Brain microvascular endothelial cell (primary cell): ENCODE measurements around the gene PATL1.

Source experiments
- DNase-seq: peaks from one replicate; pipeline ENCODE4 v3.0.0-alpha.2; 2020
- H3K27ac ChIP-seq: fragments of 250-450 bp; sonication (Bioruptor Pico); 2 replicates; pipeline ENCODE4 v1.5.1; 2020; ENCODE audit warnings: mild to moderate bottlenecking, moderate library complexity
- H3K27me3 ChIP-seq: fragments of 250-450 bp; sonication (Bioruptor Pico); replicated peaks from 2 replicates; pipeline ENCODE4 v1.5.1; 2020; ENCODE audit warnings: mild to moderate bottlenecking
- H3K36me3 ChIP-seq: fragments of 250-450 bp; sonication (Bioruptor Pico); replicated peaks from 2 replicates; pipeline ENCODE4 v1.5.1; 2020; ENCODE audit warnings: mild to moderate bottlenecking
- H3K4me3 ChIP-seq: 2 replicates; pipeline ENCODE4 v1.5.1; 2011; ENCODE audit warnings: low read depth, mild to moderate bottlenecking, control low read depth, low read length, moderate library complexity
- CTCF ChIP-seq: IDR thresholded peaks from 2 replicates; pipeline ENCODE4 v1.5.1; 2011; ENCODE audit warnings: low read depth, mild to moderate bottlenecking, moderate library complexity, low read length, control low read depth, inconsistent platforms; ENCODE audit errors: missing control alignments
- in situ Hi-C: cut with HindIII; loops from 2 replicates; pipeline ENCODE4 v1.10.0; 2017; ENCODE audit warnings: low sequenced_read_pairs, low pct_ligation_motif_present

PATL1 gene

GRCh38 chr11:59607703-59608454, 61.0 kb downstream of the PATL1 start:
- peaks cover 60% of the 10 kb centered on the region for H3K36me3 ChIP-seq
- H3K27ac ChIP-seq = no peak overlapping the region

GRCh38 chr11:59602432-59602831, 66.4 kb downstream of the PATL1 start:
- H3K4me3 ChIP-seq = no peak overlapping the region
- DNase-seq = no peak
- no peak for TF ChIP-seq CTCF
- H3K36me3 ChIP-seq = peaks cover 79% of the 10 kb centered on the region
- no peak overlapping the region for H3K27ac ChIP-seq
- in situ Hi-C loops = no loop called here
- no peaks in the 10 kb centered on the region for H3K27me3 ChIP-seq

More at GRCh38 chr11:59607703-59608454, 61.0 kb downstream of the PATL1 start:
- no peaks in the 10 kb centered on the region for H3K27me3 ChIP-seq
- in situ Hi-C loops = no loop called here
- no peak for DNase-seq
- no peak for TF ChIP-seq CTCF
- H3K4me3 ChIP-seq = no peak overlapping the region

- H3K27me3 ChIP-seq = no peaks in the 10 kb centered on the region
- H3K36me3 ChIP-seq = peaks cover 80% of the 10 kb centered on the region
- no peak overlapping the region for H3K27ac ChIP-seq
- in situ Hi-C loops = no loop called here
- H3K4me3 ChIP-seq = no peak overlapping the region
- no peak for DNase-seq
- TF ChIP-seq CTCF = no peak
Measured at GRCh38 chr11:59601788-59602187, 67.0 kb downstream of the PATL1 start.

- TF ChIP-seq CTCF = no peak
- Histone ChIP-seq H3K27ac (no peak overlapping the region), H3K4me3 (no peak overlapping the region), H3K27me3 (no peaks in the 10 kb centered on the region), H3K36me3 (peaks cover 72% of the 10 kb centered on the region)
- in situ Hi-C loops = no loop called here
- DNase-seq = no peak
Measured at GRCh38 chr11:59600636-59601035, 68.2 kb downstream of the PATL1 start.

GRCh38 chr11:59600234-59600633, 68.6 kb downstream of the PATL1 start:
- no peak overlapping the region for H3K27ac ChIP-seq
- no peak for DNase-seq
- H3K4me3 ChIP-seq = no peak overlapping the region
- H3K27me3 ChIP-seq = no peaks in the 10 kb centered on the region
- in situ Hi-C loops = no loop called here
- no peak for TF ChIP-seq CTCF
- peaks cover 72% of the 10 kb centered on the region for H3K36me3 ChIP-seq

- H3K36me3 ChIP-seq = peaks cover 71% of the 10 kb centered on the region
- in situ Hi-C loops = no loop called here
- no peak for TF ChIP-seq CTCF
- H3K4me3 ChIP-seq = no peak overlapping the region
- no peak for DNase-seq
- no peak overlapping the region for H3K27ac ChIP-seq
- no peaks in the 10 kb centered on the region for H3K27me3 ChIP-seq
Measured at GRCh38 chr11:59598961-59599360, 69.9 kb downstream of the PATL1 start.
